Fibroblast of mammary gland (primary cell): ENCODE results near the gene APELA.
"Not testable (repeated sequence)": the region's sequence is repeated elsewhere in the genome, so short reads cannot be mapped to it uniquely, and the experiment has no call there.

Source experiments
- DNase-seq: peaks from one replicate; pipeline ENCODE4 v3.0.0-alpha.2; 2010; ENCODE audit warnings: low read depth
- H3K4me3 ChIP-seq: 2 replicates; pipeline ENCODE4 v1.5.1; 2011; ENCODE audit warnings: low read depth, mild to moderate bottlenecking, low read length, moderate library complexity; ENCODE audit not compliant: control insufficient read depth
- TF ChIP-seq, protein P1 (sequence below): conservative IDR thresholded peaks from 2 replicates; pipeline ENCODE4 v1.5.1; 2011; ENCODE audit warnings: low read depth, low read length, inconsistent platforms; ENCODE audit not compliant: control insufficient read depth, insufficient read depth

APELA gene

DNA sequence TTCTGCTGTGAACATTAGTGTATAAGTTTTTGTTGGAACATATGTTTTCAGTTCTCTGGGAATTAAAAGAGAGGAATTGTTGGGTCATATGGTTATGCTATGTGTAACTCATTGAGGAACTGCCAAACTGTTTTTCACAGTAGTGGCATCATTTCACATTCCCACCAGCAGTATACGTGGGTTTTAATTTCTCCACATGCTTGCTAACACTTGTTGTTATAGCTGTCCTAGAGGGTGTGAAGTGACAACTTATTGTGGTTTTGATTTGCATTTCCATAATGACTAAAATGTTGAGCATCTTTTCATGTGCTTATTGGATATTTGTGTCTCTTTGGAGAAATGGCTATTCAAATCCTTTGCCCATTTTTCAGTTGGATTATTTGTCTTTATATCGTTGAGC, 13.7 kb downstream of the APELA start:
- peak; percentile 5 for DNase-seq
- TF ChIP-seq, protein P1, sequence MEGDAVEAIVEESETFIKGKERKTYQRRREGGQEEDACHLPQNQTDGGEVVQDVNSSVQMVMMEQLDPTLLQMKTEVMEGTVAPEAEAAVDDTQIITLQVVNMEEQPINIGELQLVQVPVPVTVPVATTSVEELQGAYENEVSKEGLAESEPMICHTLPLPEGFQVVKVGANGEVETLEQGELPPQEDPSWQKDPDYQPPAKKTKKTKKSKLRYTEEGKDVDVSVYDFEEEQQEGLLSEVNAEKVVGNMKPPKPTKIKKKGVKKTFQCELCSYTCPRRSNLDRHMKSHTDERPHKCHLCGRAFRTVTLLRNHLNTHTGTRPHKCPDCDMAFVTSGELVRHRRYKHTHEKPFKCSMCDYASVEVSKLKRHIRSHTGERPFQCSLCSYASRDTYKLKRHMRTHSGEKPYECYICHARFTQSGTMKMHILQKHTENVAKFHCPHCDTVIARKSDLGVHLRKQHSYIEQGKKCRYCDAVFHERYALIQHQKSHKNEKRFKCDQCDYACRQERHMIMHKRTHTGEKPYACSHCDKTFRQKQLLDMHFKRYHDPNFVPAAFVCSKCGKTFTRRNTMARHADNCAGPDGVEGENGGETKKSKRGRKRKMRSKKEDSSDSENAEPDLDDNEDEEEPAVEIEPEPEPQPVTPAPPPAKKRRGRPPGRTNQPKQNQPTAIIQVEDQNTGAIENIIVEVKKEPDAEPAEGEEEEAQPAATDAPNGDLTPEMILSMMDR: no peak
- H3K4me3 ChIP-seq: no peak overlapping the region

- no peak for DNase-seq
- no peak overlapping the region for H3K4me3 ChIP-seq
- TF ChIP-seq, protein P1: no peak
These were observed 15.0 kb downstream of the APELA start for GRCh38 chr4:164892018-164892417.

GRCh38 chr4:164894702-164895101, 17.7 kb downstream of the APELA start:
- TF ChIP-seq, protein P1: no peak
- H3K4me3 ChIP-seq: no peak overlapping the region
- DNase-seq: no peak

DNA sequence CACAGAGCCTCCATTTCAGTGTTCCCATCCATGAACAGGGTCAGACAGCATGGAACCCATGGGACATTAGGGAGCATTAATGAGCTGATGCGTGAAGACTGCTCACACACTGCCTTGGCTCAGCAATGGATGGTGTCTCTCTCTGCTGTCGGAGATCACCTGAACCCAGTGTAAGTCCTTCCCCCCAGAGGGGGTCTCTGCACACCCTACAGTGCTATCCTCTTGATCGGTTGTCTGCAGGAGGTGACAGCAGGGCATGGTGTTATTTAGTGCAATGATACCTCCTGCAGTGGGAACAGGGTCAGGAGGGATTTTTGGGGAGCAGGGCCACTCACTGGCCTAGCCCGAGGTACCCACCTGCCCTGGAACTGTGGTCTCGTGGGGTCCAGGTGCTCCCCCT, 25.6 kb downstream of the APELA start:
- TF ChIP-seq, protein P1: no peak
- no peak for DNase-seq

DNA sequence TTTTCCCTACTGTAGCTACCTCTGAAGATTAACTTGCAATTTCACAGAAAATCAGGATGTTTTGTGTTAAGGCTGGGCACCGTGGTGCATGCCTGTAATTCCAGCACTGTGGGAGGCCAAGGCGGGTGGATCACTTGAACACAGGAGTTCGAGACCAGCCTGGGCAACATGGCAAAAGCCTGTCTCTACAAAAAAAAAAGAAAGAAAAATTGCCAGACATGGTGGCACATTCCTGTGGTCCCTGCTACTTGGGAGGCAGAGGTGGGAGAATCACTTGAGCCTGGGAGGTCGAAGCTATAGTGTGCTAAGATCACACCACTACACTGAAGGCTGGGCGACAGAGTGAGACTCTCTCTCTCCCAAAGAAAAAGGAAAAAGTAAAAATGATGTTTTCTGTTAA, 27.4 kb downstream of the APELA start:
- TF ChIP-seq, protein P1: no peak
- no peak overlapping the region for H3K4me3 ChIP-seq
- no peak for DNase-seq

More for the DNA sequence above, 25.6 kb downstream of the APELA start:
- no peak overlapping the region for H3K4me3 ChIP-seq

DNA sequence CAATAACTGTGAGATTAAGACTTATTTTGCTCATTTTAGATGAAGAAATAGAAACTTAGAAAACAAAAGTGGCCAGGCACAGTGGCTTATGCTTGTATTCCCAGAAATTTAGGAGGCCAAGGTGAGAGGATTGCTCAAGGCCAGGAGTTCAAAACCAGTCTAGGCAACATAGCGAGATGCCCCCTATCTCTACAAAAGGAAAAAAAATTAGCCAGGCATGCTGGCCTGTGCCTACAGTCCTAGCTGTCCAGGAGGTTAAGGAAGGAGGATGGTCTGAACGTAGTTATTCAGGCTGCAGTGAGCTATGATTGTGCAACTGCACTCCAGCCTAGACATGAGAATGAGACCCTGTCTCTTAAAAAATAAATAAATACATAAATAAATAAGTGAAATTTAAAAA, 28.0 kb downstream of the APELA start:
- DNase-seq: no peak
- no peak overlapping the region for H3K4me3 ChIP-seq
- TF ChIP-seq, protein P1: no peak

DNA sequence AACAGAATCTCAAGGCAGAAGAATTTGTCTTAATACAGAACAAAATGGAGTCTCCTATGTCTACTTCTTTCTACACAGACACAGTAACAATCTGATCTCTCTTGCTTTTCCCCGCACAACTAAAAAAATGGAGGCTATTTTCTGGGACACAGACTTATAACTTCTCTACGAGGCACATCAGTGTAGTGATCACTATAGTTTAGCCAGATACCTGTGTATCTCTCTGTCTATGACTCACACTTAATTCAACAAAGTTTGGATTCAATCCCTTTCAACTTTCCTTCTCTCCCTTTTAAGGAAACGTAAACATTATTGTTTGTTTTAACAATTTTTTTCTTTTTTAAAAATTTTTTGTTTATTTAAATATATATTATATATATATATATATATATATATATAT, 29.4 kb downstream of the APELA start:
- TF ChIP-seq, protein P1: no peak
- DNase-seq: no peak
- H3K4me3 ChIP-seq: no peak overlapping the region

DNA sequence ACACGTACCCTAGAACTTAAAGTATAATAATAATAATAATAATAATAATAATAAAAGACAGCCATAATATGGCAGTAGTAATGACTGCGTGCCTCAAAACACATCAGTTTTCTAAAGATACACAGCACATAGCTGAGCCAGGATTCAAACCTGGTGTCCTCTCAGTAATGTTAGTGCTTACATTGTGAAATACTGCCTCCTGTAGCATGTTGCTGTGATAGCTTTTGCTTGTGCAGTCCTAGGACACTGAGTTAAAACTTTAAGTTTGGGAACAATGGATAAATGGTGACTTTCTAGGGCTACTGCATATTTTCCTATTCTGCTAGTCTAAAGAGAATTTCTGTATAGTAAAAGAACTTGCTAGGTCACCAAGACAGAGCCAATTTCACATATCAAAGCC, 36.5 kb downstream of the APELA start:
- not testable (repeated sequence) for DNase-seq, H3K4me3 ChIP-seq
